ENCODE results near the gene ADGRV1.

- TF ChIP-seq EZH2 (IDR thresholded peaks at IDR 0.05; ENCODE audit: insufficient read depth, low read length) (no peak), CTCF (IDR thresholded peaks at IDR 0.05; ENCODE audit: insufficient read depth, low read depth, low read length) (no peak)
Observed at GRCh38 chr5:90654215-90654614, 95.6 kb downstream of the ADGRV1 start.
